Cardiac fibroblast (primary cell): ENCODE results near the gene CHRNB1.

Experiments used
- DNase-seq, 2 donors: peaks; one replicate each; pipeline versions ENCODE4 v3.0.0 to v3.0.0-alpha.2; 2010; ENCODE audit warnings: low read depth in 2 of 2
- H3K4me3 ChIP-seq, 2 donors: replicated peaks in 1 of 2; 1 replicate in 1 of 2; 2 replicates in 1 of 2; pipeline ENCODE4 v1.5.1; 2011; ENCODE audit warnings: low read depth in 2 of 2, low read length in 2 of 2, mild to moderate bottlenecking in 2 of 2, moderate library complexity in 1 of 2
- TF ChIP-seq, protein P1 (sequence below): IDR thresholded peaks from one replicate; pipeline ENCODE4 v1.5.1; 2011; ENCODE audit warnings: low read depth, mild to moderate bottlenecking, low read length, inconsistent platforms

Gene CHRNB1

DNA sequence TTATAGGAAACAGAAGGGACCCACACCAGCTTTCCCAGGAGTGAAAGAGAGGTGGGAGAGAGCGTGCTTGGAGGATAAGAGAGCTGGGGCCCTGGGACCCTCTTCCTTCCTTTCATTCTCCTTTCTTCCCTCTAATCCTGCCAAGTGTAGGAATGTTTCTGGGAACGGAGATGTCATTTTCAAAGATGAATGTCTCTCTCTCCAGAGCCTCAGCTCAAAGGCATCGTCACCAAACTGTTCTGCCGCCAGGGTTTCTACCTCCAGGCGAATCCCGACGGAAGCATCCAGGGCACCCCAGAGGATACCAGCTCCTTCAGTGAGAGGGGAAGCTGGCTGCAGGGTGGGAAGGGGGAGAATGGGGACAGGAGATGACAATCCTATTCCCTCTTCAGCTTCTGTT lies 3.6 kb upstream of the CHRNB1 start:
- H3K4me3 ChIP-seq = no peak overlapping the region
- DNase-seq = no peak
- TF ChIP-seq, protein P1, sequence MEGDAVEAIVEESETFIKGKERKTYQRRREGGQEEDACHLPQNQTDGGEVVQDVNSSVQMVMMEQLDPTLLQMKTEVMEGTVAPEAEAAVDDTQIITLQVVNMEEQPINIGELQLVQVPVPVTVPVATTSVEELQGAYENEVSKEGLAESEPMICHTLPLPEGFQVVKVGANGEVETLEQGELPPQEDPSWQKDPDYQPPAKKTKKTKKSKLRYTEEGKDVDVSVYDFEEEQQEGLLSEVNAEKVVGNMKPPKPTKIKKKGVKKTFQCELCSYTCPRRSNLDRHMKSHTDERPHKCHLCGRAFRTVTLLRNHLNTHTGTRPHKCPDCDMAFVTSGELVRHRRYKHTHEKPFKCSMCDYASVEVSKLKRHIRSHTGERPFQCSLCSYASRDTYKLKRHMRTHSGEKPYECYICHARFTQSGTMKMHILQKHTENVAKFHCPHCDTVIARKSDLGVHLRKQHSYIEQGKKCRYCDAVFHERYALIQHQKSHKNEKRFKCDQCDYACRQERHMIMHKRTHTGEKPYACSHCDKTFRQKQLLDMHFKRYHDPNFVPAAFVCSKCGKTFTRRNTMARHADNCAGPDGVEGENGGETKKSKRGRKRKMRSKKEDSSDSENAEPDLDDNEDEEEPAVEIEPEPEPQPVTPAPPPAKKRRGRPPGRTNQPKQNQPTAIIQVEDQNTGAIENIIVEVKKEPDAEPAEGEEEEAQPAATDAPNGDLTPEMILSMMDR = no peak

DNA sequence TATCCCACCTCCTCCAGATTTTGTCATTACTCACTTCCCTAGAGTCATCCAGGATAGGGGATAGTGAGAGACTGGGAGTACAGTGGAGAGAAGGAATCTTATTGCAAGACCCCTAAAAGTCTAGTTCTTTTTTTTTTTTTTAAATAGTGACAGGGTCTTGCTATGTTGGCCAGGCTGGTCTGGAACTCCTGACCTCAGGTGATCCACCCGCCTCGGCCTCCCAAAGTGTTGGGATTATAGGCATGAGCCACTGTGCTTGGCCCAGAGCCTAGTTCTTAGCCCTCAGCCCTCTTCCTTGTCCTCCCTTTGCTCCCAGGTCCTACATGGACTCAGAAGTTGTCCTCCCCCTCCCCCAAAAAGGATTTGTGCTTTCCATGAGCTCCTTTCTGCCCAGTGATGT lies 2.7 kb upstream of the CHRNB1 start:
- H3K4me3 ChIP-seq = no peak overlapping the region
- TF ChIP-seq, protein P1 = no peak
- DNase-seq = no peak

DNA sequence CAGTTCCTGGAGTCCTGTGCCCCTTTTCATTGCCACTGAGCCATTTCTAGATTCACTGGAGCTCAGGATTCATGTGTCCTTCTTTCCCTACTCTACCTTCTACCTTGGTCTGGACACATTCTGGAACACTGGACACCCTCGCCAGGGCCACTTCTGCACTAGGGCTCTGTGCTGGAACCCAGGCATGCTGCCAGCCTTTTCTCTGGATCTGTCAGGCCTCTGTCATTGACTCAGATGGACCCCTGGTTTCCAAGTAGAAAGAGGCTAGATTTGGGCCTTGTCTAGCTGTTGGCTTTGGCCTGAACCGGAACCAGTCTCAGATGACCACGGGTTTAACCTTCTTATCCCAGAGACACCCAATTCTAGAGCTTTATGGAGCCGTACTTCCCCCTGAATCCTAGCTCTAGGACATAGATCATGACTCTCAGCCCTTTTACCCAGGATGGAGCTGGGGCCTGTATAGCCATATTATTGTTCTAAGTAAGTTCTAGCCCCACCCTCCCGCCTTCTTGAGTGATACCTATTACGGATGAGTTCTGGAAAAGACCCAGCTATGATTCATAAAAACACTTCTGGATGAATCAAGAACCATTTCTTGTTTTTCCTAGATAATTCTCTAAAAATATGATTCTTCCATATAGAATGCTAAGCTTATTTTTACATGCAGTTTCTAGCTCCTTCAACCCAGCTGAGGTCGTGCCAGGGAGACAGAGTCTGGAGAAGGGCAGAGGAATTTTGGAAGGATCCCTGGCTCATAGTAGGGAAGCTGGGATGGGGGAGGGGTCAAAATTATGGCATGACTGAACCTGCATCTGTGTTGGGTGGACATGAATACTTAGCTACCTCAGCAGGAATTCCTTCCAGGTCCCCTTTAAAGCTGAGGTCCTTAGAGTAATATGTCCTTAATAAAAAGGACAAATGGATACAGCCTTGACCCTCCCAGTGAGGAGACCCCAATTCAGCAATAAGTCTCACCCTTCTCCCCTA lies 1.1 kb upstream of the CHRNB1 start:
- TF ChIP-seq, protein P1 = no peak
- no peak overlapping the region for H3K4me3 ChIP-seq
- DNase-seq = peak; percentile 44 to 89

DNA sequence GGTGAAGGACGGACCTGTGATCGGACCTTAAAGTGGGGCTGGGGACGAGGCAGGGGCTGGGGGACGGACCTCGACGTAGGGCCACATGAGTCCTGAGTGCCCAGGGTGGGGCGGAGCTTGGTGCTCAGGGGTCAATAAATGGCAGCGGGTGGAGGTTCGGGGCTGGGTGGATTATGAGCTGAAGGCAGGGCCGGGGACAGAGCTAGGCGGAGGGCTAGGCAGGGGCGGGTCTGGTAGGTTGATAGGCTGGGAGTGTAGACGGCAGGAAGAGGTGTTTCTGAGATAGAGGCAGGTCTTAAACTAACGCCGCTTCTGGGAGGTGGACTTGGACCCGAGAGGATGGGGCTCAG lies 733 bp downstream of the CHRNB1 start:
- TF ChIP-seq, protein P1 = no peak
- no peak for DNase-seq

DNA sequence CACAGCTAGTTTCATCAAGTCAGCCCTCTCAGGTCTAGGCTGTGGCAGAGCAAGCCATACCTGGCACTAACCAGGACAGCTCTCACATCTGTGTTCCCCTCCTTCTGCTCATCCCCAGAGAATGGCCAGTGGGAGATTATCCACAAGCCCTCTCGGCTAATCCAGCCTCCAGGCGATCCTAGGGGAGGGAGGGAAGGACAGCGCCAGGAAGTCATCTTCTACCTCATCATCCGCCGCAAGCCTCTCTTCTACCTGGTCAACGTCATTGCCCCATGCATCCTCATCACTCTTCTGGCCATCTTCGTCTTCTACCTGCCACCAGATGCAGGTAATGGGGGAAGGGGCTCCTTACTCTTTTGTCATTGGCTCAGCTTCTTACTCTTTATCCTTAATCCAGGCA lies 3.6 kb downstream of the CHRNB1 start:
- TF ChIP-seq, protein P1 = no peak
- H3K4me3 ChIP-seq = no peak overlapping the region
- DNase-seq = no peak

More for the DNA sequence above, 733 bp downstream of the CHRNB1 start:
- H3K4me3 ChIP-seq = peak overlapping the region in 1 of 2 donors; percentile 36

DNA sequence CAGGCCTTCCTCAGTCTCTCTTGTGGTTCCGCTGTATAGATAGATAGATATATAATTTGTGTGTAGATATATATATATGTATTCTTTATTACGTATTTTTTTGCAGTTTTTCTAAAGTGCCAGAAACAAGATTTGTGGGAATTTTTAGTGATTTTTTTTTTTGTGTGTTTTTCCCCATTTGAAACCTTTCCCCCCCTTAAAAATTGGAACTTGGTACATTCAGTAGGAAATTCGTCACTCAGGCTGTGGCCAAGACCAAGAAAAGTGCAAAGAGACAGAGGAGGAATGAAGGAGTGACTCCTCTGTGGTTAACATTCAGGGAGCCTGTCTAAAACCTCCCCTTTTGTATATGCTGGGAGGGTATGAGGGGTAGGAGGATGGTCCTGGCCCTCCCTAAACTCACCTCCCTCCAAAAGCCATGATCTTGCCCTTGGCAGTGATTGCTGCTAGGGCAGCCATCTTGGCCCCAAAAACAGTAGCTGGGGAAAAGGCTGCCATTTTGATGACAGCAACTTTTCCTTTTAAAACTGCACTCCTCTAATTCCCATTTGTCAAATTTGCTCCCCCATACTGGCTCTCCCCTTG lies 15.2 kb downstream of the CHRNB1 start:
- DNase-seq = peak in 1 of 2 donors; percentile 32
- H3K4me3 ChIP-seq = no peak overlapping the region
- TF ChIP-seq, protein P1 = no peak
